GM19043 (cell line): Measurements from ENCODE around the gene TBC1D14.
"Not testable (repeated sequence)": the region's sequence is repeated elsewhere in the genome, so short reads cannot be mapped to it uniquely, and the experiment has no call there.

Experiments used
- ATAC-seq: cut with Tn5 transposase; IDR thresholded peaks from one replicate; pipeline ENCODE4 v1.9.1; 2021; ENCODE audit warnings: low read depth; ENCODE audit not compliant: unreplicated experiment

TBC1D14 gene

GRCh38 chr4:6907658-6908191, 1.9 kb upstream of the TBC1D14 start:
- no peak for ATAC-seq

DNA sequence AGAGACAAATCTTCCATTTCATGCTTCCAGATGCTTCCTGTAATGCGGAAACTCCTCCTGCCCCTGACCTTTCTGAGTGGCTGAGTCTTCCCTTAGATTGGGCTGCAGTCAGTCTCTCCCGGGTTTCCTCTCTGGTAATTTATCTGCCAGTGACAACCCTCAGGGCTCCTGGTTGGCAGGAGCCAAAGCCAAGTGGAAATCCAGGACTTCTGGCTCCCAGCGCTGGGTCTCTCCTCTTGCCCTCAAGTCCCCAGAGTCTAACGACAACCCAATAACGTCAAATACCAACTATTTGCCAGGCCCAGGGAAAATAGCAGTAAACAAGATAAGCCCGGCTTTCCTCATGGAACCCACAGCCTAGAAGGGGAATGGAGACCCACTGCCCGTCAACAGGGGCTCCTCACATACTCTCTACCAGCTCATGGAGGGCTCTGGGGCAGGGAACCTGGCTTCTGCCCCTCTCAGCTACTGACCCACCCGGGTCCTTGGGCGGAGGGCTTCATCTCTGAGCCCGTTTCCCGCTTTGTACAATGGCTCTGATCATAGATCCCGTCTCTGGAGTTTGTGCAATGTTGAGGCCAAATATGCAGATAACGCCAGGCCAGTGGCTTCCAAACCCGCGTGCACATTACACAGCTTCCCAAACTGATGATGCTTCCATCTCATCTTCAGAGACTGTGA, 1.1 kb upstream of the TBC1D14 start:
- ATAC-seq, result no peak

DNA sequence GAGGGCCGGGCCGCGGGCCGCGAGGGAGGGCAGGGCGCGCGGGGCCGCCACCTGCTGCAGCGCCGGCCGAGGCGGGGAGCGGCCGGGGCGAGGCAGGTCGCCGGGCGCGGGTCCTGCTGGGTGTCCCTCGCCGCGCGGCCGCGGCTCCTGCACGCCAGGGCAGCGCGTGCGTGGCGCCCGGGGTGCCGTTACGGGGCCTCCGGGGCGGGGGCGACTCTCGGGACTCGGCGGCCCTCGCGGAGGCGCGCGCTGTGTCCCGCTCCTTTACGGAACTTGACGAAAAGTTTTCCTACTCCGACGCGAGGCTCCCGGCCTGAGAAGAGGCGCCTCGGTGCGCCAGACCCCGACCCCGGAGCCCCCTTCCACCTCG, 329 bp downstream of the TBC1D14 start:
- peak; percentile 38 for ATAC-seq

- no peak for ATAC-seq
These were observed 824 bp downstream of the TBC1D14 start for GRCh38 chr4:6910340-6910959.

GRCh38 chr4:6910960-6911874, 1.6 kb downstream of the TBC1D14 start:
- ATAC-seq, result no peak

GRCh38 chr4:6911917-6912316, 2.3 kb downstream of the TBC1D14 start:
- not testable (repeated sequence) for ATAC-seq

GRCh38 chr4:6912441-6912840, 2.8 kb downstream of the TBC1D14 start:
- no peak for ATAC-seq

DNA sequence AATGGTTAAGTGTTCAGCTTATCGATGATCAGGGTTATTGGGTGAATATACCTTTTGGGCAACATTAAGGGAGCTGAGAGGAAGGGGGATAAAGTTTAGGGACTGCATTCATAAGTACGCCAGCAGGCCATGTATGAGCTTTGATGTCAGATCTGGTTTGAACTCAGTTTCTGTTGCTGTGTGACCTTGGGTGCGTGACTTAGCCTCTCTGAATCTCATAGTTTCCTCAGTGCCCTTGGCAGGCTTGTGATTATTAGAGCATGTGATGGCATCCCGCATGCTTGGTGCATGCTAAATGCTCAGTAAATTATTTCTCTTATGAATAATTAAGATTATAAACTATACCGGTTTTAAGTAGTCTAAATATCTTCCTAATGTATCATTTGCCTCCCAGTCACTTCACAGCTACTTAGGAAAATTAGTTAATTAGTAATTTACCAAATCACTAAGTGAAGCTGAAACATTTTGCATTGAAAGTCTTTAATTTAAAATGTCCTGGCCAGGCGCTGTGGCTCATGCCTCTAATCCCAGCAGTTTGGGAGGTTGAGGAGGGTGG, 3.8 kb downstream of the TBC1D14 start:
- no peak for ATAC-seq

- ATAC-seq, result no peak
These were observed 4.8 kb downstream of the TBC1D14 start for GRCh38 chr4:6914448-6914847.

GRCh38 chr4:6915041-6916005, 5.7 kb downstream of the TBC1D14 start:
- no peak for ATAC-seq

DNA sequence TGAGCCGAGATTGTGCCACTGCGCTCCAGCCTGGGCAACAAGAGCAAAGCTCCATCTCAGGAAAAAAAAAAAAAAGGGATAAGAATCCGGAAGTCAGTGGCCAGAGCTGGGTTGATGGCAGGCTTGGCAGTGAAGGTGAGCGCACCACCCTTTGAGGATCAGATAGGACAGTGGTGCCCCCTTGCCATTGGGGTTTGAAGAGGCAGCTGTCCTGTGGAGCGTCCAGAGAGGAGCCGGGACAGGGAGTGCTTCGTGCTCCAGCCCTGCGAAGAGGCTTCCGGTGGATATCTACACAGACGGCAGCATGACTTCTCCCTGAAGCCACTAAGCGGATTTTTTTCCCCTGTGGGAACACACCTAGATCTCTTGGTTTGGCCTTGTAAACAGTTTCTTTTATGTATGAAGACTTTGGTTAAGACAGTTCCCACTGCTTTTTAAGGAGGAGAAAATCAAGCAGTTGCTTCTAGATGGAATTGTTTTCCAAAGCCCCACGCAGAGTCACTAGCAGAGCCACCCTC, 6.5 kb downstream of the TBC1D14 start:
- no peak for ATAC-seq

DNA sequence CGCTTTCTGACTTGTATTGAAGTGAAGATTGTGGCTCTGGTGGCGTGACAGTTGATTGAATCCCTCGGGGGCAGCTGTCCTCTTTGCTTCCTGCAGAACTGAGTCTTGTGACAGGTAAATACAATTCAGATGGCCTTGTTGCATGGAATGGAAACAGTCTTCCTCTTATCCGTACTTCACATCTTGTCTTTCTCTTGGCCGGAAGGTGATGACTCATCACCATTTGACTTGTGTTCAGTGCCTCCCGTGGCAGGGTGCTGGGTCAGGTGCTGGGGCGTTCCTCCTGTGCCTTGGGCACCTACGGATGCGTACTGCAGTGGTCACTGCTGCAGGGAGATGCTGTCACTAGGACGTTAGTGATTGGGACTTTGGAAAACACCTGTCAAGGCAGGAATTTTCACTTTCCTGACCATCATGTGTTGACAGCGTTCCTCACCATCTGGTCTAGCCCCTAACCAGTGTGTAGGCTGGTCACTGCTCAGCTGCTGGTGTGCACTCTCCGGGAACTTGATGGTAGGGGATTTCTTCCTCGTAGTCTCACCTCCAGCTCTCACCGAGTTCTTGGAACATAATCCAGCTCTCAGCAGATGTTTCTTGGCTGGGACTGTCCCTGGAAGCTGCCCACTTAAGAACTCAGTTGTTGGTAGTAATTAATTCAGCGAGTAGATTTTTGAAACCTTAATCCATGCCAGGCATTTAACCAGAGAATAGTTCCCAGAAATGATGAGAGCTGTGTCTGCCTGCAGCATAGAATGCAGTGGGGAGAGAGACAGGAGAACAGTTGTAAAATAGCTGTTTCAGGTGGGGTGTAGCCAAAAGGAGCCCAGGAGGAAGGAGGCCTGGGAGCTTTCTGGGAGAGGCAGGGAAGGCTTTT, 7.2 kb downstream of the TBC1D14 start:
- ATAC-seq, result no peak

DNA sequence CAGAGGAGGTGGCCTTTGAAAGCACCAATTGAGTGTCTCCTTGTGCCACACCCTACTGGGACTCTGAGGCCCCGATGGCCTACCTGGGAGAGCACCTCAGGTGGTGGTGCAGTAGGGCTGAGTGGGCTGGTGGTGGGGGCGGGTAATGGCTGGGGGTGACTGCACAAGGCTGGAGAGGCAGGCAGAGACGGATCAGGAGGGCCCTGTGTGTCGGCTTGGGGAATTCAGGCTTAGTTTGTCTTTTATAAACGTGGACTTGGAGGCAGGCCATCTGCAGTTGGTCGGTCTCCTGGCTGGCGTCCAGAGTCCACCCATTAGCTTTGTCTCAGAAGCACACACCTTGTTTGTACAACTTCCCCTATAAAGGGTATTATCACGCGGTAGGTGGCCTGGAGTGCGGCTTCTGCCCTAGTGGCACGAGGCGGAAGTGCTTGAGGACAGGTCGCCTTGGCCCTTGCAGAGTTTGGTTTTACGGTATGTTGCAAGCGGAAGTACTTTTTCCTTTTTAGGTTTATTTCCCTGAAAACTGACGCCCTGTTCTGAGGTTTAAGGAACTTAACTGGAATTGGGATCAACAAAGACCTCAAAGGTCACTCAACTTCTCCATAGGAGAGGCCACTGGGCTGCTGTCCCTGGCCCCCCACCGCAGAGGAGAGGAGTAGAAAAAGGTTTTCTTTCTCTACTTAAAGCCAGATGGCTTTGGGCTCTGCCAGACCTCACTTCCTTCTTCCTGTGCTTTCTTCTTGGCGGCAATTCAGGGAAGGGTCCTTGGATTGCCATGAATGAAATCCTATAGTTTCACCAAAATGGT, 8.0 kb downstream of the TBC1D14 start:
- ATAC-seq, result no peak

DNA sequence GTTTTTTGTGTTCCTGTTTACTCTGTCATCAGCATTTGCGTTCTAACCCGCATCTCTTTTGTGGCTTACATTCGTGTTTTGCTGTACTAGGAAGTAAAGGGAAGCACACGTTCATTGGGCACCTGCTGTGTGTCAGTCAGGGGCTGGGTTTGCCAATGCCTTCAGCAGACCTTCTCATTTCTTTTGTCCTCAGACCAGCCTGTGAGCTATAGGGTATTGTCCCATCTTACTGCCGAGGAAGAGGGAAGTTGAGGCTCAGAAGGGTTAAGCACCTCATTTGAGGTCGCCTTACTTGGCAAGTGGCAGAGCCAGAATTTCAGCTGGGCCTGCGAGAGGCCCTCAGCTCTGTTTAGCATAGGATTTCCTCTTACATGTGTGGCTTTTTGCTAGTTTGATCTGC, 8.7 kb downstream of the TBC1D14 start:
- ATAC-seq, result no peak

DNA sequence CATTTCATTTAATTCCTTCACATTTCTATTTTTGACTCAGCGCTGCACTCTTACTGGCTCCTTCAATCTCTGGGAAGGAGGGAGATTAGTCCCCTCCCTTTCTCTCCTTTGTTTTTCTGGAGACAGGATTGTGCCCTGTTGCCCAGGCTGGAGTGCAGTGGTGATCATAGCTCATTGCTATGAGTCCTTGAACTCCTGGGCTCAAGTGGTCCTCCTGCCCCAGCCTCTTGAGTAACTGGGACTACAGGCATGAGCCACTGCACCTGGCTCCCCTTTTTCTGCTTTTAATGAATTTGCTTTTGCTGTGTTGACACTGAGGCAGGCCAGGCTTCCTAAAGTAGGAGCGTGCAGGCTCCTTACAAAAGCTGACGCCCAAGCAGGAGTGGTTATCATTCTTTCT, 10.5 kb downstream of the TBC1D14 start:
- no peak for ATAC-seq

DNA sequence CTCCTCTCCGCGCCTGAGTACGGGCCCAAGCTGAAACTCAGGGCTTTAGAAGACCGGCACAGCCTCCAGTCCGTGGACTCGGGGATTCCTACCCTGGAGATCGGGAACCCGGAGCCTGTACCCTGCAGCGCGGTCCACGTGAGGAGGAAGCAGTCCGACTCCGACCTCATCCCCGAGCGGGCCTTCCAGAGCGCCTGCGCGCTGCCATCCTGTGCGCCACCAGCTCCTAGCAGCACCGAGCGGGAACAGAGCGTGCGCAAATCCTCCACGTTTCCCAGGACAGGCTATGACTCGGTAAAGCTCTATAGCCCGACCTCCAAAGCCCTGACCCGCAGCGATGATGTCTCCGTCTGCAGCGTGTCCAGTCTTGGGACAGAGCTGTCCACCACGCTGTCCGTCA, 13.9 kb downstream of the TBC1D14 start:
- no peak for ATAC-seq

DNA sequence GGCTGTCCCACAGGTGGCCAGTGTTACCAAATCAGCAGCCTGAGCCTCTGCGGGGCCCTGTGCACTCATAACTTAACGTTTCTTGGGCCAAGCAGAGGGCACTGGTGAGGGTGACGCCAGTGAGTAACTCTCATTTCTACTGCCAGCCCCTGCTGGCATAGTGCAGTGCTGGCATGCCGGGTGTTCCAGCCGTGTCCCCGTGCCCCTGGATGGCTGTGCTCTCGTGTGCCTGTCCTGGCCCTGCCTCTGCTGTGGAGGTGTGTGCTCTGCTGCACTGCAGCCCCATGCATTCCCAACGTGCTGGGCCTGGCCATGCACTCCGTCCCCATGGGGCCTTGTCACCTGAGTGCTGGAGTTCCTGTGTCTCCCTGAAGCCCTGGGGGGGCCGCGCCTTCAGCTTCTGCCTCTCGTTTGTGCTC, 14.7 kb downstream of the TBC1D14 start:
- ATAC-seq, result no peak

- no peak for ATAC-seq
These were observed 15.8 kb downstream of the TBC1D14 start for GRCh38 chr4:6925357-6925836.
